HepG2 (cell line): Measurements from ENCODE around the gene MAP2K3. TPM values are rescaled to one million over a fixed set of nuclear protein-coding genes. Genes with fewer than 3 reads are reported as not detected.

Source experiments
- ATAC-seq: fragments of 200-7000 bp; cut with Tn5 transposase; 3 replicates; pipeline ENCODE4 v1.9.1; 2020; ENCODE audit warnings: mild to moderate bottlenecking, moderate library complexity
- BruUV-seq: library from RNA; stranded (reverse); fragments of 400-500 nt; replicated peaks from 2 replicates; lab custom pipeline; 2021; lab: Mats Ljungman, UMichigan
- CTCF ChIA-PET: fragments of 300-600 bp; formaldehyde crosslinking; extraction: SDS; loops from one replicate; lab custom pipeline; 2021; ENCODE audit warnings: low total read pairs, inconsistent platforms, low intra/inter-chr PET ratio; lab: Yijun Ruan, JAX
- POLR2A ChIA-PET: fragments of 350-600 bp; sonication (Branson Sonifier 250); formaldehyde crosslinking; loops from one replicate; lab custom pipeline; 2020; ENCODE audit warnings: antibody characterized with exemption, inconsistent platforms; lab: Yijun Ruan, JAX
- DNase-seq: peaks from one replicate; pipeline ENCODE4 v3.0.0-alpha.2; 2015; ENCODE audit warnings: low spot score
- FAIRE-seq: peaks from 3 replicates; lab custom pipeline; 2011; peaks lifted over from hg19 to GRCh38; lab: Jason Lieb, UNC
- H2AFZ ChIP-seq: one replicate; pipeline ENCODE4 v1.6.1; 2011; ENCODE audit warnings: low read length, inconsistent platforms
- H3K27ac ChIP-seq: fragments of 300-600 bp; 3 replicates; pipeline ENCODE4 v1.8.0; 2011; ENCODE audit warnings: mixed run types, mild to moderate bottlenecking, mixed read lengths, low read length, inconsistent platforms; ENCODE audit not compliant: insufficient read depth; ENCODE audit errors: extremely low read length
- H3K27me3 ChIP-seq, 2 experiments: fragments of 200-600 bp in 1 of 2; 2 replicates in 1 of 2; 3 replicates in 1 of 2; pipeline versions ENCODE4 v1.6.0 to v1.8.0; 2011; ENCODE audit warnings: low read length in 2 of 2, mild to moderate bottlenecking in 2 of 2, moderate library complexity in 2 of 2, inconsistent platforms in 1 of 2; ENCODE audit not compliant: insufficient read depth in 2 of 2, control insufficient read depth in 1 of 2
- H3K36me3 ChIP-seq, 2 experiments: fragments of 200-600 bp in 1 of 2; replicated peaks in 1 of 2; 2 replicates in 1 of 2; 3 replicates in 1 of 2; pipeline versions ENCODE4 v1.5.1 to v1.8.0; 2011; ENCODE audit warnings: low read length in 2 of 2, inconsistent platforms in 1 of 2; ENCODE audit not compliant: insufficient read depth in 2 of 2, control insufficient read depth in 1 of 2
- H3K4me1 ChIP-seq: 2 replicates; pipeline ENCODE4 v1.5.1; 2012; ENCODE audit warnings: low read length, inconsistent platforms; ENCODE audit not compliant: insufficient read depth
- H3K4me2 ChIP-seq: 2 replicates; pipeline ENCODE4 v1.6.0; 2011; ENCODE audit warnings: low read depth, low read length, inconsistent platforms
- H3K4me3 ChIP-seq, 3 experiments: fragments of 200-600 bp in 1 of 3; sonication (generic), shearing (Covaris generic) in 1 of 3; replicated peaks in 1 of 3; 2 replicates each; pipeline ENCODE4 v1.5.1; 2011 to 2016; ENCODE audit warnings: low read length in 3 of 3, inconsistent platforms in 2 of 3, low read depth in 2 of 3, mild to moderate bottlenecking in 2 of 3, control low read depth in 1 of 3, mixed read lengths in 1 of 3; ENCODE audit not compliant: insufficient read depth in 1 of 3
- H3K79me2 ChIP-seq: one replicate; pipeline ENCODE4 v1.6.1; 2011; ENCODE audit warnings: low read length, inconsistent platforms; ENCODE audit not compliant: insufficient read depth
- H3K9ac ChIP-seq: 2 replicates; pipeline ENCODE4 v1.6.0; 2011; ENCODE audit warnings: mild to moderate bottlenecking, low read depth, low read length, inconsistent platforms; ENCODE audit not compliant: insufficient read depth
- H3K9me3 ChIP-seq: 2 replicates; pipeline ENCODE4 v1.5.1; 2012; ENCODE audit warnings: mild to moderate bottlenecking, low read length
- H4K20me1 ChIP-seq: 2 replicates; pipeline ENCODE4 v1.6.0; 2011; ENCODE audit warnings: inconsistent platforms, mild to moderate bottlenecking, low read length, moderate library complexity; ENCODE audit not compliant: insufficient read depth
- ARNT ChIP-seq: fragments of 450-650 bp; IDR thresholded peaks from 2 replicates; pipeline ENCODE4 v1.6.1; 2017
- CHD4 ChIP-seq: fragments of 200-600 bp; sonication (generic); IDR thresholded peaks from 2 replicates; pipeline ENCODE4 v1.7.0; 2017; ENCODE audit warnings: mild to moderate bottlenecking, low read length, borderline replicate concordance
- GTF3A ChIP-seq: sonication (generic); formaldehyde crosslinking; conservative IDR thresholded peaks from 2 replicates; pipeline ENCODE4 v1.4.0; 2020; ENCODE audit warnings: mild to moderate bottlenecking, missing genetic modification reagents
- KDM1A ChIP-seq: IDR thresholded peaks from 2 replicates; pipeline ENCODE4 v1.6.1; 2016; ENCODE audit warnings: missing compliant biosample characterization
- LCORL ChIP-seq, 2 experiments: fragments of 450-650 bp in 1 of 2; sonication (generic) in 1 of 2; formaldehyde crosslinking in 1 of 2; IDR thresholded peaks; 2 replicates each; pipeline versions ENCODE4 v1.5.0 to v1.6.1; 2017 to 2020; ENCODE audit warnings: antibody characterized with exemption in 1 of 2, missing genetic modification reagents in 1 of 2
- MAF1 ChIP-seq: sonication (generic); formaldehyde crosslinking; IDR thresholded peaks from 2 replicates; pipeline ENCODE4 v1.5.0; 2020; ENCODE audit warnings: missing genetic modification reagents, borderline replicate concordance
- TRIM24 ChIP-seq: sonication (generic); formaldehyde crosslinking; IDR thresholded peaks from 2 replicates; pipeline ENCODE4 v1.8.0; 2022; ENCODE audit warnings: mild to moderate bottlenecking, missing genetic modification reagents
- ZBTB38 ChIP-seq: sonication (generic); formaldehyde crosslinking; IDR thresholded peaks from 2 replicates; pipeline ENCODE4 v1.5.1; 2020; ENCODE audit warnings: mild to moderate bottlenecking, missing genetic modification reagents
- ZBTB42 ChIP-seq: sonication (generic); formaldehyde crosslinking; IDR thresholded peaks from 2 replicates; pipeline ENCODE4 v1.5.0; 2020; ENCODE audit warnings: mild to moderate bottlenecking, missing genetic modification reagents
- ZFP41 ChIP-seq: sonication (generic); formaldehyde crosslinking; IDR thresholded peaks from 2 replicates; pipeline ENCODE4 v1.4.0; 2020; ENCODE audit warnings: mild to moderate bottlenecking, missing genetic modification reagents, borderline replicate concordance
- ZNF225 ChIP-seq: sonication (generic); formaldehyde crosslinking; IDR thresholded peaks from 2 replicates; pipeline ENCODE4 v1.4.0; 2020; ENCODE audit warnings: mild to moderate bottlenecking, missing genetic modification reagents
- ZNF562 ChIP-seq: sonication (generic); formaldehyde crosslinking; IDR thresholded peaks from 2 replicates; pipeline ENCODE4 v1.8.0; 2022; ENCODE audit warnings: missing genetic modification reagents, borderline replicate concordance
- ZNF605 ChIP-seq: sonication (generic); formaldehyde crosslinking; IDR thresholded peaks from 2 replicates; pipeline ENCODE4 v1.8.0; 2022; ENCODE audit warnings: mild to moderate bottlenecking, missing genetic modification reagents
- ZSCAN25 ChIP-seq: sonication (generic); formaldehyde crosslinking; IDR thresholded peaks from 2 replicates; pipeline ENCODE4 v1.8.0; 2022; ENCODE audit warnings: mild to moderate bottlenecking, missing genetic modification reagents
- WGBS: methylation state at CpG from one replicate; pipeline ENCODE4 v1.1.6; 2017; ENCODE audit warnings: low lambda C conversion rate; 5-methylcytosine and 5-hydroxymethylcytosine counted together
- in situ Hi-C: cut with HindIII; loops from 2 replicates; pipeline ENCODE4 v1.10.0; 2017; ENCODE audit warnings: low pct_unique_long_range_greater_than_20kb; ENCODE audit not compliant: extremely low pct_ligation_motif_present
- intact Hi-C: fragments of 100-400 bp; cut with micrococcal nuclease; formaldehyde crosslinking; loops from one replicate; pipeline ENCODE4 v1.10.0; 2022; ENCODE audit not compliant: unreplicated experiment
- polyA plus RNA-seq, 8 experiments: library from polyadenylated mRNA; depleted of rRNA in 3 of 8; stranded (reverse) in 7 of 8; unstranded in 1 of 8; fragments of >200 nt; fragmentation: Illumina TruSeq in 4 of 8; extraction: Trizol in 4 of 8; gene quantifications; 2 replicates each; pipeline versions ENCODE4 v1.2.1 to v1.2.3, GENCODE V29; 2011 to 2016; ENCODE audit warnings: low read depth in 4 of 8, missing spikeins in 1 of 8, mixed read lengths in 1 of 8; ENCODE audit not compliant: insufficient read depth in 1 of 8
- total RNA-seq, 5 experiments: library from RNA; depleted of rRNA; stranded (reverse); fragments of >200 nt; fragmentation: Illumina TruSeq; extraction: Trizol; gene quantifications; 2 replicates each; pipeline ENCODE4 v1.2.3, GENCODE V29; 2016; ENCODE audit warnings: low read depth in 1 of 5
- TF ChIP-seq, protein P1 (sequence below): fragments of 450-650 bp; IDR thresholded peaks from 2 replicates; pipeline ENCODE4 v1.6.1; 2016
- TF ChIP-seq, protein P2 (sequence below): IDR thresholded peaks from 2 replicates; pipeline ENCODE4 v1.6.1; 2012; ENCODE audit warnings: inconsistent platforms
- TF ChIP-seq, protein P3 (sequence below): IDR thresholded peaks from 2 replicates; pipeline ENCODE4 v1.6.1; 2018; ENCODE audit warnings: missing genetic modification reagents, mild to moderate bottlenecking, missing compliant biosample characterization
- TF ChIP-seq, protein P4 (sequence below): sonication (generic); formaldehyde crosslinking; IDR thresholded peaks from 2 replicates; pipeline ENCODE4 v1.9.0; 2021; ENCODE audit warnings: mild to moderate bottlenecking, missing genetic modification reagents

The MAP2K3 gene
- total and polyA plus RNA-seq, 2 of the 13 experiments (the other 11 are each of a cell fraction or from before 2014, with no cell fraction given) = 20.5 to 27.4 TPM

DNA sequence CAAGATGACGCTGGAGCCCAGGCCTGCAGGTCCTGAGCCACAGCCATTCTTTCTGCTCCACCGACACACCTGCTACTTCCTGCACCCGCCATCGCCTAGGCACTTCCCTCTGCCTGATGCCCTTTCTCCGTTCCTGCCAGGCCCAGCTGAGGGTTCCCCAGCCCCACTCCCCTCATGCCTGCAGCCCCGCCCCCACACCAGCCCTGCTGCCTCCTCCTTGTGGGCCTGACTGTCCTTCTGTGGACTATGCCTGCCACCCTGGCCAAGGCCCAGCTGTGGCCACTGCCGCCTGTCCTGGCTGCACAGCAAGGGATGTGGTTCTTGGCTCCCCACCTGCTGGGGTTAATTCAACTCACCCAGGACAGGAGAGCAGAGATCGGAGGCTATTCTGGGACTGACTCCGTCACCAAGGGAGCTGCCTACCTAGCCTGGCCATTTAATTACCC is 38.8 kb upstream of the MAP2K3 start:
- no peaks in the 10 kb centered on the region for H3K79me2 ChIP-seq
- H3K9me3 ChIP-seq = no peaks in the 10 kb centered on the region
- FAIRE-seq = no peak
- H3K27me3 ChIP-seq = peaks cover 3 to 20% of the 10 kb centered on the region in 2 experiments; a peak in 4 of 5 replicates
- no TSS peak for BruUV-seq
- H3K4me2 ChIP-seq = no peak overlapping the region
- ChIA-PET CTCF (no interaction called here), POLR2A (no interaction called here)
- 59% methylated on average over 9 of the region's 9 CpGs for WGBS
- no peaks in the 10 kb centered on the region for H3K36me3 ChIP-seq
- no peak for DNase-seq
- peaks cover 22% of the 10 kb centered on the region for H3K4me1 ChIP-seq
- no peak overlapping the region for H2AFZ ChIP-seq
- peaks cover 6% of the 10 kb centered on the region; the same call in 1 of the 2 replicates for H4K20me1 ChIP-seq
- no peak overlapping the region for H3K4me3 ChIP-seq
- H3K9ac ChIP-seq = no peak overlapping the region
- TF ChIP-seq, protein P1, sequence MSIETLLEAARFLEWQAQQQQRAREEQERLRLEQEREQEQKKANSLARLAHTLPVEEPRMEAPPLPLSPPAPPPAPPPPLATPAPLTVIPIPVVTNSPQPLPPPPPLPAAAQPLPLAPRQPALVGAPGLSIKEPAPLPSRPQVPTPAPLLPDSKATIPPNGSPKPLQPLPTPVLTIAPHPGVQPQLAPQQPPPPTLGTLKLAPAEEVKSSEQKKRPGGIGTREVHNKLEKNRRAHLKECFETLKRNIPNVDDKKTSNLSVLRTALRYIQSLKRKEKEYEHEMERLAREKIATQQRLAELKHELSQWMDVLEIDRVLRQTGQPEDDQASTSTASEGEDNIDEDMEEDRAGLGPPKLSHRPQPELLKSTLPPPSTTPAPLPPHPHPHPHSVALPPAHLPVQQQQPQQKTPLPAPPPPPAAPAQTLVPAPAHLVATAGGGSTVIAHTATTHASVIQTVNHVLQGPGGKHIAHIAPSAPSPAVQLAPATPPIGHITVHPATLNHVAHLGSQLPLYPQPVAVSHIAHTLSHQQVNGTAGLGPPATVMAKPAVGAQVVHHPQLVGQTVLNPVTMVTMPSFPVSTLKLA = no peak
- TF ChIP-seq KDM1A (CRISPR knock-in tag) (no peak), ZNF225 (CRISPR knock-in tag) (no peak), ZBTB38 (CRISPR knock-in tag) (no peak), CHD4 (no peak), MAF1 (CRISPR knock-in tag) (no peak), ZSCAN25 (CRISPR knock-in tag) (no peak), ZNF605 (CRISPR knock-in tag) (no peak), ARNT (no peak), ZNF562 (CRISPR knock-in tag) (no peak), LCORL (IDR thresholded peaks at IDR 0.05) (no peak), LCORL (CRISPR knock-in tag; IDR thresholded peaks at IDR 0.05) (no peak), GTF3A (CRISPR knock-in tag) (no peak), ZBTB42 (CRISPR knock-in tag) (no peak), ZFP41 (CRISPR knock-in tag) (no peak), TRIM24 (CRISPR knock-in tag) (no peak)
- TF ChIP-seq, protein P2, sequence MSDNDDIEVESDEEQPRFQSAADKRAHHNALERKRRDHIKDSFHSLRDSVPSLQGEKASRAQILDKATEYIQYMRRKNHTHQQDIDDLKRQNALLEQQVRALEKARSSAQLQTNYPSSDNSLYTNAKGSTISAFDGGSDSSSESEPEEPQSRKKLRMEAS = no peak
- TF ChIP-seq, protein P3, sequence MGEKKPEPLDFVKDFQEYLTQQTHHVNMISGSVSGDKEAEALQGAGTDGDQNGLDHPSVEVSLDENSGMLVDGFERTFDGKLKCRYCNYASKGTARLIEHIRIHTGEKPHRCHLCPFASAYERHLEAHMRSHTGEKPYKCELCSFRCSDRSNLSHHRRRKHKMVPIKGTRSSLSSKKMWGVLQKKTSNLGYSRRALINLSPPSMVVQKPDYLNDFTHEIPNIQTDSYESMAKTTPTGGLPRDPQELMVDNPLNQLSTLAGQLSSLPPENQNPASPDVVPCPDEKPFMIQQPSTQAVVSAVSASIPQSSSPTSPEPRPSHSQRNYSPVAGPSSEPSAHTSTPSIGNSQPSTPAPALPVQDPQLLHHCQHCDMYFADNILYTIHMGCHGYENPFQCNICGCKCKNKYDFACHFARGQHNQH (CRISPR knock-in tag) = no peak
- TF ChIP-seq, protein P4, sequence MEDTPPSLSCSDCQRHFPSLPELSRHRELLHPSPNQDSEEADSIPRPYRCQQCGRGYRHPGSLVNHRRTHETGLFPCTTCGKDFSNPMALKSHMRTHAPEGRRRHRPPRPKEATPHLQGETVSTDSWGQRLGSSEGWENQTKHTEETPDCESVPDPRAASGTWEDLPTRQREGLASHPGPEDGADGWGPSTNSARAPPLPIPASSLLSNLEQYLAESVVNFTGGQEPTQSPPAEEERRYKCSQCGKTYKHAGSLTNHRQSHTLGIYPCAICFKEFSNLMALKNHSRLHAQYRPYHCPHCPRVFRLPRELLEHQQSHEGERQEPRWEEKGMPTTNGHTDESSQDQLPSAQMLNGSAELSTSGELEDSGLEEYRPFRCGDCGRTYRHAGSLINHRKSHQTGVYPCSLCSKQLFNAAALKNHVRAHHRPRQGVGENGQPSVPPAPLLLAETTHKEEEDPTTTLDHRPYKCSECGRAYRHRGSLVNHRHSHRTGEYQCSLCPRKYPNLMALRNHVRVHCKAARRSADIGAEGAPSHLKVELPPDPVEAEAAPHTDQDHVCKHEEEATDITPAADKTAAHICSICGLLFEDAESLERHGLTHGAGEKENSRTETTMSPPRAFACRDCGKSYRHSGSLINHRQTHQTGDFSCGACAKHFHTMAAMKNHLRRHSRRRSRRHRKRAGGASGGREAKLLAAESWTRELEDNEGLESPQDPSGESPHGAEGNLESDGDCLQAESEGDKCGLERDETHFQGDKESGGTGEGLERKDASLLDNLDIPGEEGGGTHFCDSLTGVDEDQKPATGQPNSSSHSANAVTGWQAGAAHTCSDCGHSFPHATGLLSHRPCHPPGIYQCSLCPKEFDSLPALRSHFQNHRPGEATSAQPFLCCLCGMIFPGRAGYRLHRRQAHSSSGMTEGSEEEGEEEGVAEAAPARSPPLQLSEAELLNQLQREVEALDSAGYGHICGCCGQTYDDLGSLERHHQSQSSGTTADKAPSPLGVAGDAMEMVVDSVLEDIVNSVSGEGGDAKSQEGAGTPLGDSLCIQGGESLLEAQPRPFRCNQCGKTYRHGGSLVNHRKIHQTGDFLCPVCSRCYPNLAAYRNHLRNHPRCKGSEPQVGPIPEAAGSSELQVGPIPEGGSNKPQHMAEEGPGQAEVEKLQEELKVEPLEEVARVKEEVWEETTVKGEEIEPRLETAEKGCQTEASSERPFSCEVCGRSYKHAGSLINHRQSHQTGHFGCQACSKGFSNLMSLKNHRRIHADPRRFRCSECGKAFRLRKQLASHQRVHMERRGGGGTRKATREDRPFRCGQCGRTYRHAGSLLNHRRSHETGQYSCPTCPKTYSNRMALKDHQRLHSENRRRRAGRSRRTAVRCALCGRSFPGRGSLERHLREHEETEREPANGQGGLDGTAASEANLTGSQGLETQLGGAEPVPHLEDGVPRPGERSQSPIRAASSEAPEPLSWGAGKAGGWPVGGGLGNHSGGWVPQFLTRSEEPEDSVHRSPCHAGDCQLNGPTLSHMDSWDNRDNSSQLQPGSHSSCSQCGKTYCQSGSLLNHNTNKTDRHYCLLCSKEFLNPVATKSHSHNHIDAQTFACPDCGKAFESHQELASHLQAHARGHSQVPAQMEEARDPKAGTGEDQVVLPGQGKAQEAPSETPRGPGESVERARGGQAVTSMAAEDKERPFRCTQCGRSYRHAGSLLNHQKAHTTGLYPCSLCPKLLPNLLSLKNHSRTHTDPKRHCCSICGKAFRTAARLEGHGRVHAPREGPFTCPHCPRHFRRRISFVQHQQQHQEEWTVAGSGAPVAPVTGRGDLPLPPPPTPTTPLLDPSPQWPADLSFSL (CRISPR knock-in tag) = no peak
- no peak overlapping the region for H3K27ac ChIP-seq
- intact Hi-C loops (no loop called here), in situ Hi-C loops (no loop called here)
- ATAC-seq = no peak
